Measurements from ENCODE around the gene AKR1C4. TPM values are rescaled to one million over a fixed set of nuclear protein-coding genes. Genes with fewer than 3 reads are reported as not detected.
"Not testable (repeated sequence)": the region's sequence is repeated elsewhere in the genome, so short reads cannot be mapped to it uniquely, and the experiment has no call there.

AKR1C4 gene
- not detected for total RNA-seq
- long read RNA-seq: 0 reads

DNA sequence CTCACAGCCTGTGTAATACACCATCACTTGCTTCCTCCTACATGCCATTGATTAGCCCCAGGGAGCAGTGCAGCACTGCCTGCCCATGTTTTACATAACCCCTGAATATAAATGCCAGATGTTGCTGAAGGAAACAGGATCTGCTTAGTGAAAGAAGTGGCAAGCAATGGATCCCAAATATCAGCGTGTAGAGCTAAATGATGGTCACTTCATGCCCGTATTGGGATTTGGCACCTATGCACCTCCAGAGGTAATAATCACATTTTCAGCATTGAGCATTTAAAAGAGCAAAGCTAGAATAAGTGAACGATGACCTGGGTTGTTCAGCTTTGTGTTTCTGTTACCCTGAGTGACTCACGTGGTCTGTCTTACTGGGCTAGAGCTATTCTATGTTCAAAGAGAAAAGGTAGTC is at the start of gene AKR1C4:
Gene AKR1C4 (plus strand): TSS at position 136 of the 412 bp plus-strand sequence. CDS start 31 bp downstream, at position 167.
- no peak for DNase-seq
- intact Hi-C loops (cut with DNase I): no loop called here
- no peak for ATAC-seq

DNA sequence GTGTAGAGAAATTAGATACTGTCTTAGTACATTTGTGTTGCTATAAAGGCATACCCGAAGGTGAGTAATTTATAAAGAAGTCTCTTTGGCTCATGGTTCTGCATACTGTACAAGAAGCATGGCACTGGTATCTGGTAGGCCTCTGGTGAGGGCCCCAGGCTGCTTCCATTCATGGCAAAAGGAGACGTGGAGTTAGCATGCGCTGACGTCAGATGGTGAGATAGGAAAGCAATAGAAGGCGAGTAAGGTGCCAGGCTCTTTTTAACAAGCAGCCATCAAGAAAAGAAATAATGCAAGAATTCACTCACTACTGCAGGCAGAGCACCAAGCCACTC is 49.8 kb upstream of the AKR1C4 start:
- DNase-seq: no peak
- intact Hi-C loops (cut with DNase I): no loop called here
- no peak for ATAC-seq

DNA sequence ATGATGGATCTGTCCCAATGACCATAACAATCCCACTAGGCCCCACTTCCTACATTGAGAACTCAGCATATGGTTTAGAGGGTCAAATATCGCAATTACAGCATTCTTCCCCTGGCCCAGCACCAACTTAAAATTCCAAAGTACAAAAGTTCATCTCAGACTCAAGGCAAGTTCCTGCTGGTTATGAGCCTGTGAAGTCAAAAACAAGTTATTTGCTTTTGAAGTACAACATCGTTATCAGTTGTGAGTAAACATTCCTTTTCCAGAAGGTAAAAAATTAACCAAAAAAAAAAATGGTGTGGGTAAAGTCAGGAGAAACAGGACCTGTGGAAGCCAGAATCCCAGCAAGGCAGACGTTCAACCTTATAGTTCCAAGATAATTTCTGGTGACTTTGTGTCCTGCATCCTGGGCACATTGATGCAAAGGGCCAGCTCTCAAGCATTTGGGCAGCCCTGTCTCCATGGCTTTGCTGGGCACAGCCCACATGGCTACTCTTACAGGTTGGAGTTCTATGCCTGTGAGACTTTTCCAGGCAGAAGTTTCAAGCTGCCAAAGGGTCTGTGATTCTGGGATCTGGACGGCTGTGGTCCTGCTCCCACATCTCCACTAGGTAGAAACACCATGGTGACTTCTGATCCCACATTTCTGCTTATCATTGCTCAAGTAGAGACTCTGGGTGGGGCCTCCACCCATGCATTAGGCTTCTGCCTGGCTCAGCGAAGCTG is 49.2 kb upstream of the AKR1C4 start:
- DNase-seq: no peak
- no peak for ATAC-seq
- intact Hi-C loops (cut with DNase I): no loop called here

DNA sequence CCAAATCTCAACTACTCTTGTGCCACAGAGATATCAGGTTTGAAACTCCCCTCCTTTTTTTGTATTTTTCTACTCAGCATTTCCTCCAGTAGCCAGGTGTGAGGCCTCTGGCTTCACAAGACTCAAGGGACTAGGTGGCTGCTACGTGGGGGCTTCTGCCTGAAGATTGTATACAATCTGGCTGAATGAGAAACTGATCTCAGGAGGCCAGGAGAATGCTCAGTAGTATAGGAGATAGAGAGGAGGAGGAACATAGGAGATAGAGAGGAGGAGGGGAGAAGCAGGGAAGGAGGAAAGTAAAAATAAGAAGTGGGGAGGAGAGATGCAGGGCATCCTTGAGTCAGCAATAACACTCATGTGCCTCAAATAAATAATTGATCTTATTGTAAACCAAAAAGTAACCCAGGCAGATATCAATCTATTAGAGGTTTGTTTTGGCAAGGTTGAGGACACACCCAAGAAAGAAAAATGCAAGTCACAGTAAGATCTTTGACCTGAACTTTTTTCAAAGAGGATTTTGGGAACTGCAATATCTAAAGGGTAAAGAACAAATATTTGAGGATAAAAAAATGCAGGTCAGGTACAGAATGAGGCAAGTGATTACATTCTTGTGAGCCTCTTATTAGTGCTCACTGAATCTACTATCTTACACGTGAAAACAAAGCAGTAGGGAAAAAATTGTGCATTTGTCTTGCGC is 48.5 kb upstream of the AKR1C4 start:
- no peak for DNase-seq
- intact Hi-C loops (cut with DNase I): no loop called here
- no peak for ATAC-seq

DNA sequence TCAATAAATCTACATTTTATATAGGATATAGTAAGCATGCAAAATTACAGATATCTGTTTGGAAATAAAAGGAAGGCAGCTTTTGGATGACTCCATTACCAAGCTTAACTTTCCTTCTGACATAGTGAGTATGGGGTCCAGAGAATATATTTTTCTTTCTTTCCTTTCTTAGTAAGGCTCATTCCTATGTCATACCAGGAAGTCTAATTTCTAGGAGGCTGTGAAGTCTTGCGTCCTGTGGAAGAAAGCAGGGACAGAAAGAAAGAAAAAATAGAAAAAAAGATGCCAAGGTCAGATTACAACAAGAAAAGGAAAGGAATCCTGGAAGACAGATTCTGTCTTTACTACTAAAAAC is 48.0 kb upstream of the AKR1C4 start:
- no peak for ATAC-seq
- intact Hi-C loops (cut with DNase I): no loop called here
- DNase-seq: no peak

DNA sequence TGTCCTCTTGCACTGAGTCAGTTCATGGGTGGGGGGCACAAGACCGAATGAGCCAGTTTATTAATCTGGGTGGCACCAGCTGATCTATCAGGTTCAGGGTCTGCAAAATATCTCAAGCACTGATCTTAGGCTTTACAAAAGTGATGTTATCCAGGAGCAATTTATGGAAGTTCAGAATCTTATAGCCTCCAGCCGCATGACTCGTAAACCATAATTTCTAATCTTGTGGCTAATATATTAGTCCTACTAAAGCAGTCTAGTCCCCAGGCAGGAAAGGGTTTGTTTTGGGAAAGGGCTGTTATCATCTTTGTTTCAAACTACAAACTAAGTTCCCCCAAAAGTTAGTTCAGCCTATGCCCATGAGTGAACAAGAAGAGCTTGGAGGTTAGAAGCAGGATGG is 45.6 kb upstream of the AKR1C4 start:
- no peak for DNase-seq
- no peak for ATAC-seq
- intact Hi-C loops (cut with DNase I): no loop called here

DNA sequence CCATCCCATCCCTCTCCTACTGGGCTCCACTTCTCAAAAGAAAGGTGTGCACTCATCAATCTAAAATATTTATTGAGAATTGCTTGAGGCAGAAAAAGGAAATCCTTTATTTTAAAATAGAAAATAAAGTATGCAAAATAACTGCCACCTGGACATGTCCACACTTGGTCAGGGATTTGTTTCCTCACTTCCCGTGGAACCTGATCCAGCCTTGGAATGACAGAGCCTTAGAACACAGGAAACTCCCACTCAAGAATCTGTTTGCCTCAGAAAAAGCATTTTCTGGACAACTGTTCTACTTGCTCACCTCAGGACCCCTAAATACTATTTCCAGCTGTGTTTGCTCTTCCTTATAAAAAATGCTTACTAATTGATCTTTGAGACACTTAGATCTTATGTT is 40.7 kb upstream of the AKR1C4 start:
- DNase-seq (no peak), ATAC-seq (no peak)
- intact Hi-C loops (cut with DNase I): no loop called here

DNA sequence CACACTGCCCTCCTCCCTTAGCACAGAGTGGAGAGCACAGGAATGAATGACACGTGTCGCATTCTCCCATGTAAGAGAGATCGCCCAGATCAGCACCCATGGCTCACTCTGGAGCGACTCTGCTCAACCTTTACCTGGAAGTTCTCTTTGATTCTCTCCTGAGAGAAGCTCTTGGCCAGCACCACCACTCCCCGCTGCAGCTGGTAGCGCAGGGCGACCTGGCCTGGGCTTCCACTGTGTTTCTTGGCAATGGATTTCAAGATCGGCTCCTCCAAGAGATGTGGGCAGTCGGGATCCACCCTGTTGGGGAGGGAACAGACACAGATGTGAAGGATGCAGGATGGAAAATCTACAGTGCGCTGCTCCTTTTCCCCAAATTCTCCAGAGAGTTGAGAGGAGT is 39.1 kb upstream of the AKR1C4 start:
- ATAC-seq: no peak
- intact Hi-C loops (cut with DNase I): no loop called here
- DNase-seq: no peak

DNA sequence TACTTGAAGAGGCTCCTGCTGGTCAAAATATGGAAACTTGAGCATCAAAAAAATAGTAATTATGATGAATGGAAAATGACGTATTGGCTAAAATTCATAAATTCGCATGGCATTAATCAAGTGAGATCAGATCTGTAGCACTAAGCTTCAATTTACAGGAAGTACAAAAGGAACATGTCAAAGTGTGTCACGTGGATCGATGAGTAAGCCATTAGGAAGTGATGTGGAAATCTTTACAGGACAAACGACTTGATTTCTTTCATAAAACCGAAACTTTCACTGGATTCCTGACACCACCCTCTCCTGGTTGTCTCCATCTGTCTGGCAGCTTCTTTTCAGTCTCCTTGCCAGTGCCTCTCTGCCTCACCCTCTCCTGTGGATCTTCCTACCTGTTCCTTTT is 37.5 kb upstream of the AKR1C4 start:
- DNase-seq: no peak
- intact Hi-C loops (cut with DNase I): no loop called here
- ATAC-seq: no peak

DNA sequence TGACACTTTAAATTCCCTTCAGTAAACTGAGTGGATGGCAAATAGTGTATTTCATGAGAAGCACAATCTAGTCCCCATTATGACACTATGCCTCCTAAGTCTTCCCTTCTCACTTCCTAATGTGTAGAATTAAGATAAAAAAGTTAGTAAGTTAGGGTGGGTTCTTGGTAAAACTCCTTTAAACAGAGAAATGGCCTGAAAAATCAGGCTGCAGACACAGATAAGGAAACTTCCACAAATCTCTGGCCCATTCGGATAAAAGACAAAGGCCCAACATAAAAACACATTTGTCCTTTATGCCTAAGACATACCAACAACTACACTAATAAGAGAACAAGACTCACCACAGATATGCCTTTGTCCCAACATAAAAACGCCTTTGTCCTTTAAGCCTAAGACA is 33.1 kb upstream of the AKR1C4 start:
- ATAC-seq (no peak), DNase-seq (no peak)
- intact Hi-C loops (cut with DNase I): no loop called here

DNA sequence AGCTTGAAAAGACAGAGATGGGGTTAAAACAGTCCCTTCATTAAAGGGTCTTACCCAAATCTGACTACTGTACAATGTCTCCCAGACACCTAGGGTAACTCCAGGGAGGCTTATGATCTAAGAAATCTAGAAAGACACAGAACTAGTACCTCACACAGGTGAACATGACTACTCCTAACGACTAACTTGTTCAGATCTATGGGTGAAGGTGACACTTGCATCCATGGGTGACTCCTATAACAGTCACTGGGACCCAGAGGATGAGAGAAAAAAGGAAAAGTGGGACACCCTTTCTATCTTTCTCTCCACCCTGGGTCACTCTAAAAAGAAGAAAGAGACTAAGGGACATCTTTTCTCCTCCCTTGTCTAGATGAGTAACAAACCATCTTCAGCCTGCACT is 30.9 kb upstream of the AKR1C4 start:
- intact Hi-C loops (cut with DNase I): no loop called here
- DNase-seq (no peak), ATAC-seq (no peak)

DNA sequence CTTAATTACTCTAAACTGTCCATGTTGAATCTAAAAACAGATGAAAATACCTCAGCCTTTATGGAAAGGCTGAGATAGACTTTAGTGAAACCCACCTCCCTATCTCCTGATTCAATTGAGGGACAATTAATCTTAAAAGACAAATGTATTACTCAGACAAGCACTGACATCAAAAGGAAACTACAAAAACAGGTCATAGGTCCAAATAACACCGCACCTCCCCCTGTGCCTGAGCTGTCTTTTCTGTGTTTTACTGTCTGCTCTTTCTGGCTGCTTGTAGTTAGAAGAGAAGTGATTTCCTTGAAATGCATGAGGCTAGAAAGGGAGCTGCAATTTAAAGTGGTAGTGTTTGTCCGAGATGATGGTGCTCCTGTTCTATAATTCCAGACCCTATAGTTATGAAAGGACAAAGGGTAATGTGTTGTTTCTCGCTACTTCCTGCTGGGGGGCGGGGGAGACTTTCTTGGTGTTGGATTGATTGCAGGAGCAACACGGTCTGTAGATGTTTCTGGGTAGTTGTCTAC is 27.7 kb upstream of the AKR1C4 start:
- no peak for ATAC-seq
- DNase-seq: no peak
- intact Hi-C loops (cut with DNase I): no loop called here

DNA sequence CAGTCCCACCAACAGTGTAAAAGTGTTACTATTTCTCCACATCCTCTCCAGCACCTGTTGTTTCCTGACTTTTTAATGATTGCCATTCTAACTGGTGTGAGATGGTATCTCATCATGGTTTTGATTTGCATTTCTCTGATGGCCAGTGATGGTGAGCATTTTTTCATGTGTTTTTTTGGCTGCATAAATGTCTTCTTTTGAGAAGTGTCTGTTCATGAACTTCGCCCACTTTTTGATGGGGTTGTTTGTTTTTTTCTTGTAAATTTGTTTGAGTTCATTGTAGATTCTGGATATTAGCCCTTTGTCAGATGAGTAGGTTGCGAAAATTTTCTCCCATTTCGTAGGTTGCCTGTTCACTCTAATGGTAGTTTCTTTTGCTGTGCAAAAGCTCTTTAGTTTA is 21.1 kb upstream of the AKR1C4 start:
- intact Hi-C loops (cut with DNase I); DNase-seq; ATAC-seq: not testable (repeated sequence)

DNA sequence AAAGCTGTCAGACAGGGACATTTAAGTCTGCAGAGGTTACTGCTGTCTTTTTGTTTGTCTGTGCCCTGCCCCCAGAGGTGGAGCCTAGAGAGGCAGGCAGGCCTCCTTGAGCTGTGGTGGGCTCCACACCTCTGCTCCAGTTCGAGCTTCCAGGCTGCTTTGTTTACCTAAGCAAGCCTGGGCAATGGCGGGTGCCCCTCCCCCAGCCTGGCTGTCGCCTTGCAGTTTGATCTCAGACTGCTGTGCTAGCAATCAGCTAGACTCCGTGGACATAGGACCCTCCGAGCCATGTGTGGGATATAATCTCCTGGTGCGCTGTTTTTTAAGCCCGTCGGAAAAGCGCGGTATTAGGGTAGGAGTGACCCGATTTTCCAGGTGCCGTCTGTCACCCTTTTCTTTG is 16.1 kb upstream of the AKR1C4 start:
- intact Hi-C loops (cut with DNase I); ATAC-seq; DNase-seq: not testable (repeated sequence)

DNA sequence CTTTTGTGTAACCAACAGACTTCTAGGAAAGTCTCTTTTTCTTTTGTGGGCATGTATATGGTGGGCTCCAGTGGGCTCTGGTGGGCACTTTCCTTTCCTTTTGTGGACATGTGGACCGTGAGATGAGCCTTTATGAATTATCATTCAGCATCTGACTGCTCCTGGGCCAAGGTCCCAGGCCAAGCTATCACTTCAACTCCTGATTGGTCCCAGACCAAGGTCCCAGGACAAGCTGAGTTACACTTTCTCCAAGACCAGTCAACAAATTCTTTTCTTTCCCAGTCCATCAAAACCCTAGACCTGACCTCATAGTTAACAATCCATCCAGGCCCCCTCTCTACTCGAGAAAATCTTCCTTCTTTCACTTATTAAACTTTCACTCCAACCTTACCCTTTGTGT is 12.7 kb upstream of the AKR1C4 start:
- DNase-seq: no peak
- no peak for ATAC-seq
- intact Hi-C loops (cut with DNase I): no loop called here

DNA sequence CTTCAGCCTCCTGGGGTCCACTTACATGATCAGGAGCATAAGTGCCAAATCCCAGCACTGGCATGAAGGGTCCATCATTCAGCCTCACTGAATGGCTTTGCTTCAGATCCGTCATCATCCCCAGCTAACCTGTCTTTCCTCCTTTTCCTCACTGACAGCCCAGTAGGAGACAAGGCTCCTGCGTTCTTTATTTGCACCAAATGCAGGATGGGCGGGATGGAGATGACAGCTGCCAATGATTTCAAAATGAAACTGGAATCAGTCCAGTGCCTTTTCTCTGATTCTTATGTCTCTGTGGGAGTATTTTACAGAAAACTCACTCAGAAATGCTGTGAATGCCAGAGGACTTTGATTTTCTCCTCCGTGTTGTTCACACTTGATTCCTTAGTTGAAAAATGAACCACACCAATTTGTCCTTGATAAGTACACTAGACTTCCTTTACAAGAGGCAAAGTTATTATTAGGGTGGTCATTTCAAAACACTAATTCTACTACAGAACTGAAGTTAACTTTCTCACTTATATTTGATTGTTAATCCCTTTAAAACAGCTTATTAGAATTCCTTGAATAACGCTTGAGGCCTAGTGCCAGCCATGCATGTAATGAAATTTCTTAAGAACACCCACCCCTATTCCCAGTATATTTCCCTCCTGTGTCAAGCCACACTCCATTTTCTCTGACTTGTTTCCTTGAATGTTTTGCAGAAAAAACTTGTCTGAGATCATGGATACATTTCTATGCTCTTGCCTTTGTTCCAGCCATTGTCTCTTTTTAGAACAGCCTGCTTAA is 11.5 kb upstream of the AKR1C4 start, which contains the start of gene AKR1C8:
Gene AKR1C8 (minus strand): TSS at position 164 of the 789 bp plus-strand sequence. CDS start 46 bp downstream, at position 118.
- peak; percentile 31 to 55 for ATAC-seq
- intact Hi-C loops (cut with DNase I): no loop called here
- DNase-seq: no peak

DNA sequence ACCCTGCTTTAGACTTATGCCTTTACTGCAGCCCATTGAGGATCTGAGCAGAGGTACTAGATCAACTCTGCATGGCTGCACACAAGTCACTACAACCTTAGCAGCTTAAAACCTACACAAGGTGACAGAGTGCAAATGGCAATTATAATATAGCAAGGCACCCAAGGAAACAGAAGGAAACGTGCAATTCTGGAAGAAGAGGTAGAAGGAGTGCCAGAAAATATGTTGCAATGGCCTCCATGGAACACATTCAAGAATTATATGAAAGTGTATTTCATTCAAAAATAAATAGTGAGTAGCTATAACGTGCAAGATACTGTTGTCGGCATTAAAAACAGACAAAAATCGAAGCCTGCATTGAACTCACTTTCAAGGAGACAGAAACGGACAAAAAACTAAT is 8.8 kb upstream of the AKR1C4 start:
- ATAC-seq: peak in 1 of 2 donors; percentile 41
- intact Hi-C loops (cut with DNase I): no loop called here
- DNase-seq: no peak

DNA sequence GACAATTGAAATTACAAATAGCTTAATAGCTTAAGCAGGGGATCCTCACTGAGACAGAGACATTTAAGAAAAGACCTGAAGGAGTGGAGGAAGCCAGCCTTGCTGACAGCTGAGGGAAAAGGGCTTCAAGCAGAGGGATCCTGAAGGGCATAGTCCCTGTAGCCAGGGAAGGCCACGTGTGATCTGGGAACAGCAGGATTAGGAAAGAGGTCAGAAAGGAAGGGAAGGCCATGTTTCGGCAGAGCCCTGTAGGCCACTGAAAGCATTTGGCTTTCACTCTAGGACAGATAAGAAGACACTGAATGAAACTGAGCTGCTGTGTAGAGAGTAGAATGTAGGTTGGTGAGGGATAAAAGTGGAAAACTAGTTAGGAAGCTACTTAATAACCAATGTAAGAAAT is 8.3 kb upstream of the AKR1C4 start:
- DNase-seq (no peak), ATAC-seq (peak in 1 of 2 donors; percentile 78)
- intact Hi-C loops (cut with DNase I): no loop called here

DNA sequence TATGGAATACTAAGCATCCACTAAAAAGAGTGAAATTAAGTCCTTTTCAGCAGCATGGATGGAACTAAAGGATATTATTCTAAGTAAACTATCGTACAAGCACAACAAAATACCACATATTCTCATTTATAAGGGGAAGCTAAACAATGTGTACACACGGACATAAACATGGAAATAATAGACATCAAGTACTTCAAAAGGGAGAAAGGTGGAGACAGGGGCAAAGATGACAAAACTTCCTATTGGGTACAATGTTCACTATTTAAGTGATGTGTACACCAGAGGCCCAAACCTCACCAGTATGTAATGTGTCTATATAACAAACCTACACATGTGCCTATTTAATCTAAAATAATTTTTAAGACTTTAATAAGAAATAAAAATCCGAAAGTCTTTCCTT is 2.2 kb upstream of the AKR1C4 start:
- intact Hi-C loops (cut with DNase I): no loop called here
- ATAC-seq: no peak

DNA sequence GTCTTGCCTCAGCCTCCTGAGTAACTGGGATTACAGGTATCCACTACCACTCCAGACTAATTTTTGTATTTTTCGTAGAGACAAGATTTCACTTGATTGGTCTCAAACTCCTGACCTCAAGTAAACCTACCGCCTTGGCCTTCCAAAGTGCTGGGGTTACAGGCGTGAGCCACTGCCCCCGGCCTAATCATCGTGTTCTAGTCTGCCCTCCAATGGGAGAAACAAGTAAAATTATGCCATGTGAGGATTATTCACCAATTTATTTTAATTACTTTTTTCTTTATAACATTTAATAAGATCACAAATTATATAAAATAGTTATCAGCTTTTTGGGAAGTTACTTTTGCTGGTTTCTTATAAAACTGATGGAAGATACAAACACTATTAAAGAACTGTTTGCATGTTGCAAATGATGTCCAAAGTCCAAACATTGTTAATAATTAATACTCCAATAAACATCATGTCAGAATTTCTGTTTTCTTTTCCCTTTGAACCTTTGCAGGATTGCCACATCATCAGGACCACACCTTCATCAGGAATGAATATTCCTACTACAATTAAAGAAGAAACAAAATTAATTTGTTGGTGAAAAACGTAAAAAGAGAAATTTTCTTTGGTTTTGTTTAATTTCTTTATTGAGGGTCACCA is 786 bp upstream of the AKR1C4 start:
- intact Hi-C loops (cut with DNase I): no loop called here
- ATAC-seq (no peak), DNase-seq (no peak)

More for the DNA sequence above, 2.2 kb upstream of the AKR1C4 start:
- no peak for DNase-seq

All from left cardiac atrium (tissue), 4 donors.